NB4 (cell line): Measurements from ENCODE around the gene BAMBI.

Experiments used
- CTCF ChIP-seq: IDR thresholded peaks from one replicate; pipeline ENCODE4 v1.5.1; 2012; ENCODE audit warnings: low read depth, low read length
- MAX ChIP-seq: IDR thresholded peaks from 2 replicates; pipeline ENCODE4 v1.6.1; 2011; ENCODE audit warnings: low read depth, low read length
- MYC ChIP-seq: IDR thresholded peaks from 2 replicates; pipeline ENCODE4 v1.6.1; 2011; ENCODE audit warnings: low read depth, low read length
- POLR2A ChIP-seq: IDR thresholded peaks from 2 replicates; pipeline ENCODE4 v1.6.1; 2011; ENCODE audit warnings: mild to moderate bottlenecking; ENCODE audit not compliant: insufficient read length; ENCODE audit errors: extremely low read depth

GRCh38 chr10:28710202-28710886, 33.0 kb downstream of the BAMBI start:
- TF ChIP-seq CTCF (no peak), POLR2A (no peak), MYC (no peak), MAX (no peak)
